GM19463 (cell line): Measurements from ENCODE around the gene PRKAG2.

Source experiments
- ATAC-seq: cut with Tn5 transposase; IDR thresholded peaks from one replicate; pipeline ENCODE4 v1.9.1; 2021; ENCODE audit warnings: mild to moderate bottlenecking, moderate library complexity; ENCODE audit not compliant: unreplicated experiment

The PRKAG2 gene

DNA sequence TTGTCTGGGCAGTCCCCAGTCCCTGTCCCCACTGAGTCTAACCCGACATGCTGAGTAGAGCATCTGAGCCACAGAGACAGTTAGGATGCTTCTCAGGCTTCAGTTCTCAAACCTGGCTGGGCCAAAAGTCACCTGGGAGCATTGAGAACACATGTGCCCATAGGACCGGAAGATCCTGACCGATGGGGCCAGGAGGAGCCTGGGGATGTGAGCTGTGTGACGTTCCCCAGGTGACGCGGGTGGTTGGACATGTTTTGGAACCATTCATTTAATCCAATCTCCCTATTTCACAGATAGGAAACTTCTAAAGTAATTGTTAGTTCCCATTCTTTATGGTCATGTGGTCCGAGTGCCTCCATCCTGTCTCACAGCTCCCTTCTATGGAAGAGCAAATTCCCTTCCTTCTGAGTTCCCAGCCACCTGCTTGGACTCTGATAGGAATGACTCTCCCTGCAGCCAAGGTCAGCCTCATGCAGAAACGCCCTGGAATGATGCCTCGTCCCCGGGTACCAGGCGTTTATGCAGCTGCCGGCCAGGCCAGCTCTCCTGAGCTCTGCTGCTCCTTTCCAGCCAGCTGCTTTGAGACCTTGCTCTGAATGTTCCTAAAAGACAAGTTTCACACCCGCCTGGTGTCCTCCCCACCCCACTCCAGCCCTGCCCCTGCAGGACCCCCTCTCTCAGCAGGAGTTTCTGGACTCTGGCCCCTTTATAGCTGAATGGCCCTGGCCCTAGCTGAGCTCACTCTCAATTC, 190.7 kb downstream of the PRKAG2 start:
- ATAC-seq = no peak

DNA sequence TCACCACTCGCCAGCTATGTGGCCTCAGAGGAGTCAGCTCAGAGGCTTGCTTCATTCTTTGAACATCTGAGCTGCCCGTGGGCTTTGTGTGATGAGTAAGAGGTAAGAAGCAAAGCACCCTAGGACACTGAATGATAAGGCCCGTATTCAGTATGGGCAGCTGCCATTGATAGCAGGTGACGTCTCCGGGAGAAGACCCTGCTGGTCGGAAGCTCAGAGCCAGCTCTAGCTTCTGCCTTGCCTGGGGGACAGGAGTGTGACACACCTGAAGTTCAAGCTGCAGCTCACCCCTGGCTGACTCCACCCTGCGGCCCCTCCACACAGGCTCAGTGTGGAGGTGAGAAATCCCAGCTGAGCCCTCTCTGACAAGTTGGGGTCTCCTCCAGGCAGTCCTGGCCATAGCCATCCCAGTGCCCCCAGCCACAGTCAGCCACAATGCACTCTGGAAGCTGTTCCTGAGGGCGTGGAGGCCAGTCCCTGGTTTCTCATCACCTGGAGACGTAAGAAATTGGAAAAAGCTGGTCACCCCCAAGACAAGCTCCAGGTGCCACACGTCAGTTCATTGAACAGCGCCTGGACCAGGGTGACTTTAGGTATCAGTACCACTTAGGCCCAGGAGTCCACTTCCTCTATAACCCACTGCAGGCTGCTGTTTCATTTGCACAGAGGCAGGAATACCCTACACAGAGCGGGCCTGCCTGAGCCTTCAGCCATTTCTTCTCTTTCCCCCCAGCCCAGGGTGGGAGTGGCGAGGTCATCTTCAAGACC, 192.3 kb downstream of the PRKAG2 start:
- ATAC-seq = no peak

DNA sequence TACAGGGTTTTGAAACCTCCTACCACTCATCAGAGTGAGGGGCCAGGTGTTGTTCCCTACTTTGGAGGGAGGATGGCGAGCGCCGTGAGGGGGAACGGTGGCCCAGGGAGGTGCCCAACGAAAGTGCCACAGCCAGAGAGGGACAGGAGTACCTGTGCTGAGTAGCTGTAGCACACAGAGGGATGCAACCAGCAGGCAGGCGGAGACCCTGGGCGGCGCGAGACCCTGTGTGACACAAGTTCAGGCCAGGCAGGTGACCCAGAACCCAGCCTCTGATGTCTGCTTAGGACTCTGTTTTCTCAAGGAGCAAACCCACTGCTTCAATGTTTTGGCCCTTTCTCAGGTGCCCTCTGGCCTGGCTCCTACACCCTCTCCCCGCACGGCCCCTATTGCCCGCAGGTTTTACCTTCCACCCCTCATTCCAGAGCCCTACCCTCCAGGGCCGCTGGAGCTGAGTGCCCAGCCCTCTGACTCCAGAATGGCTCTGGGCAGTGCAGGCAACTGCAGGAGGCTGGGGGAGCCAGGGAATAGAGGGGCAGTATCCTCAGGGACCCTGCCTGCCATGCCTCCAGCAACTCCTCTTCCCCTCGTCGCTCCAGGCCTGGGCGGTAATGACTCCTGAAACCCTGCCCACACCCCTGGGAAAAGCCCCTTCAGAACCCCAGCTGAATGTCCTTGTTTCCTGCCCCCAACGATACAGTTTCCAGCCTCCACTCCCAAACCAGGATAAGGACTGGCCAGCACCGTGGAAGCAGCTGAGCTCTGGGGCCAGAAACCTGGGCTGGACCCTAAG, 193.1 kb downstream of the PRKAG2 start:
- no peak for ATAC-seq

DNA sequence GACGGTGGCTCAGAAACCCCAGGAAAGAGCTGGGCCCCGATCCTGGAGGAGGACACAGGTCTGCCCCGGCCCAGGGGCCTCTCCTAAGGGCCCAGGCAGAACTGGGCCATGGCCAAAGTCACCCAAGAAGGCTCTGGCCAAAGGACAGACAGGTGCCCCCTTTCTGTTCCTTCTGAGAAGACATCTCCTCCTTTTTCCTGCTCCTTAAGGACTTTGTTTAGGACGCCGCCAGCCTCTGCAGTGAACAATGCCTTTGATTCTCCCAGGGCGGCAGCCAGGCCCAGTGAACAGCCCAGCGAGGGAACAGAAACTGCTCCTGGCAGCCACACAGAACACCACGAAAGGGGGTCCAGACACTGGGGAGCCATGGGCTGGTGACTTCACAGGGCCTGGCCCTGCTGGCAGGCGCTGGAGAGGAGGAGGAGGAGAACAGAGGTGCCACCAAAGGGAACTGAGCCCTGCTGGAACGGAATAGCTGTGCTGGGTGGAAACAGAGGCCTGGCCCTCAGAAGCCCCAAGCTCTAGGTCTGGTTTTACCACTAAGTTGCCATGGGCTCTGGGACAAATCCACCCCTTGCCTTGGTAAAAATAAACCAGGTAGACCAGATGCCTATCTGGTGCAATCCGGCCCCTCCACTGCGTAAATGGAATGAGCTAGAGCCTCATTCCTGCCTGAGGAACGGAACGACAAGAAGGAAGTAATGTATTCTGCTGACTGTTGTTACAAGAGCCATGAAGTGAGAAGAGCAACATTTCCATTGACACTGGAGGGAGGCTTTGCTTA, 193.9 kb downstream of the PRKAG2 start:
- no peak for ATAC-seq

DNA sequence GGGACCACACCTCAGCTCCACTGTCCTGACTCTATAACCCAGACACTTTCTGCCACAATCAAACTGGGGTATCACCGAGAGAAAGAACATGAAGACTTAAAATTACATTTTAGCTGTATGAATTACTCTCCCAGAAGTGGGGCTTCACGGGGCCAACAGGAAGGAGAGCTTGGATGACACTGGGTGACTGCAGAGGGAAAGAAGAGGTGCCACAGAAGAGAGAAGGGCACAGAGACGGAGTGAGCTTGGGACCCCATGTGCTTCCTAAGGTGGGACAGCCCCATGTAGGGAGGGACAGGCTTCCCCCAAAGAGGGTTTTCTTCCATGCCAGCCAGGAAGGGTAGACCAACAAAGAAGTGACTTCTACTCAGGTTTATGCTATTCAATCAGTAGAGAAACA, 195.2 kb downstream of the PRKAG2 start:
- no peak for ATAC-seq

DNA sequence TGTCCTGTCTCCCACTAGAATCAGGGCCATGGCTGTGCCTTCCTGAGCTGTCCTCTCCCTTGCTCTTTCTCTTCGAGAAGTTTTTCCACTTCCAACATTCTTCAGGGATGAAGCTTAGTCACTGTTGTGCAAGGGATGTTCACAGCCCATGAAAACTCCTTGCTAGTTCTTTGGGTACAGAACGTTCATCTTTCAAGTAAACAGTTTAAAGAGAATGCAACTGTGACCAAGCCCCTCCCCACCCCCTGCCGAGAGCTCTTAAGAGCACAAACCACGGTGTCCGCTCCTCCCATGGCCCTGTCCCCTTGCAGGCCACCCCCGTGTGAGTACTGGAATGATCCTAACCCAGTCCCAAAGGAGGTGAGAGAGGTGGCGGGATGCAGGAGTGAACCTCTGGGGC, 196.1 kb downstream of the PRKAG2 start:
- ATAC-seq = no peak

DNA sequence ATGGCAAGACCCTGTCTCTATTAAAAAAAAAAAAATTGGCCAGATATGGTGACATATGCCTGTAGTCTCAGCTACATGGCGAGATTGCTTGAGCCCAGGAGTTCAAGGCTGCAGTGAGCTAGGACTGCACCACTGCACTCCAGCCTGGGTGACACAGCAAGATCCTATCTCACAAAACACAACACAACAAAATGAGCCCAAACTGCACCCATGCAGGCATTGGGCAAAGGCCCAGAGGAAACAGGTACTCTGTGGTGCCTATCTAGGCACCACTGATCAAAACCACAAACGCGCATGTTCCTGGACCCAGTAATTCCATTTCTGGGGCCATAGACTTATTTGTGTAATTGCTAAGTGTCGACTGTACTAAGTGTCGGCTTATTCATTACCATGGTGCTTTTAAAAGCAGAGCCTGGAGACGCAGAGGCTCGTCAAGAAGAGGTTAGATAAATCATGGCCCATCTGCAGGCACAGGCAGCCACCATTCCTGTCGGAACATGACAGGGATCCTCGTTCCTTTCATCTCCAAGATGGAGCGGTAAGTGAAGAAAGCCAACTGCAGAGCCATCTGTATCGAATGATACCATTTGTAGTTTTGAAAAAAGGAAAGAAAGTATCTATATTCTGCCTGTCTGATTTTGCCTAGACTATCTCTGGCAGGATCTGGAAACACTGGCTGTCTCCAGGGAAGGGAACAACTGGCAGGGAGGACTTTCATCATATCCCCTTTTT, 196.9 kb downstream of the PRKAG2 start:
- ATAC-seq = no peak

DNA sequence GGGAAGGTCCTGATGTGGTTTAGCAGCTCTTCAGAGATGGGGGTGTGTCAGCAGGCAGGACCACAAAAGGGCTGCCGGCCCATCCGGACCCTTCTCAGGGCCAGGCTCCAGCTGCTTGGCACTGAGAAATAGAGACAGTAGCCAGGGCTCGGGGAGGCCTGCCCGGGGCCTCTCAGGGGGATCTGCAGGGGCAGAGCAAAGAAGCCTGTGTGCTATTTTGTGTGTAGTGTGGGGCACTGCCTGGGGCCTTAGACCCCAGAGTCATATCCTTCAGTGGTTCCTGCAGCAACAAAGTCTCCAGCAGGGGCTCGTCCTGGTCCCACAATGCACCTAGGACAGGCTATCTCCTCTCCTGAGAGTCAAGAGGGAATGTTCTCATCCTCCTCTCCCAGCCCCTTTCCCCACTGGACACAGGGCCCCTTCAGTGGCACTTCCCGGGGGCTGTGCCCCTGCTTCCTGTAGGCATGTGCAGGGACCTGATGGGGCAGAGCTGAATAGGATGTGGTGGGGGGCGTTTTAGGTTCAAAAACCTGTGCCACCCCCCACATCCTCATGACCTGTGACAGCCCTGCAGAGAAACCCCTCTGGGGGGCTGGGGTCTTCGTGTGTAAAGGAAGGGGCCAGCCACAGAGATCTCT, 197.7 kb downstream of the PRKAG2 start:
- no peak for ATAC-seq

DNA sequence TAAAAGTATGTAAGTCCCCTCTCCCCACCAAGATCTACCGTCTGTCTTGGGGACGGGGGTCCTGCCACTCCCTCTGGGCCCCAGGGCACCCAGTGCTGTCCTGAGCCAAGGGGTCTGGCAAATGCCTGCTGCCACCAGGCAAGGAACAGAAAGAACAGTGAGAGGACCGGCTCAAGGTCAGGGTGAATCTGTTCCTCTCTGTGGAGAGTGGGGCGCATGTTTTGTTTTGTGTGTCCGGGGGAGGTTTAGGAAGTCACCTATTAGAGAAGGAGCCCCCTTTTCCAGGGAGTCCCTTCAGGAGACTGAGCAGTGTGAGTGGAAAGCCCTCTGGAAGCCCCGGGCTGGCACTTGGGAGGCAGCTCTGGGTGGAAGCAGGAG, 198.7 kb downstream of the PRKAG2 start:
- ATAC-seq = no peak

DNA sequence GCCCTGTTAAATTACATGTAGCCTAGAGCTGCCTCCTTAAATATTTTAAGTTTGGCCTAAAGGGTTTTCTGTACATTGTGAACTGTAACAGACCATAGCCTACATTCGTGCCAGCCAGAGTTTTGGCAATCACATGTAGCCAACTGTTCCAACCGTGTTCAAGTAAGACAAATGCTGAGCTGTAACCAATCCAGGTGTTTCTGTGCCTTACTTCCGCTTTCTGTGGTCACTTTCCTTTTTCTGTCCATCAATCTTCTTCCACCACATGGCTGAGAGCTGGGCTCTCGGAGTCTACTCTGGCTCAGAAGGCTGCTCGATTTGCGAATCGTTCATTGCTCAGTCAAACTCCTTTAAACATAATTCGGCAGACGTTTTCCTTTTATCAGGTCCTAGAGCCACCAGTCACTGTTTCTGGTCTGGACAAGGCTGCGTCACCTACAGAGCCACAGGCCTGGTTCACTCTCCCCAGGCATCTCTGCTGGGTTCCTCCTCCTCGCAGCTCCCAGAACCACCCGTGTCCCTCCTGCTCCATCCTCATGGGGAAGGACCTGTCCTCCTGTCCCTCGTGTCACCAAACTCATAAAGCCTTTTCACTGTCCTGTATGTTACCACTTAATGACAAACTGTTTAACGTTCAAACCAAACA, 199.2 kb downstream of the PRKAG2 start:
- ATAC-seq = no peak

DNA sequence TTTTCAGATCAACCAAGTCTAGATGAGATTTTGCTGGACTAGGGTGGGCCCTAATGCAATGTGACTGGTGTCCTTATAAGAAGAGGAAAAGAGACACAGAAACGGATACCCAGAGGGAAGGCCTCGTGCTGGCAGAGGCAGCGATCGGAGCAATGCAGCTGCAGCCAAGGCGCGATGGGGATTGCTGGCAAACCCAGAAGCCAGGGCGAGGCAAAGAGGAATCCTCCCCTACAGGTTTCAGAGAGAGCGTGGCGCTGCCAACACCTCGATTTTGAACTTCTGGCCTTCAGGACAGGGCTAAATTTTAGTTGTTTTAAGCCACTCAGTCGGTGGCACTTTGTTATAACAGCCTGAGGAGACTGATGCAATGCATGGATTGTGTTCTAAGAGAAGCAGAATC, 200.2 kb downstream of the PRKAG2 start:
- no peak for ATAC-seq

DNA sequence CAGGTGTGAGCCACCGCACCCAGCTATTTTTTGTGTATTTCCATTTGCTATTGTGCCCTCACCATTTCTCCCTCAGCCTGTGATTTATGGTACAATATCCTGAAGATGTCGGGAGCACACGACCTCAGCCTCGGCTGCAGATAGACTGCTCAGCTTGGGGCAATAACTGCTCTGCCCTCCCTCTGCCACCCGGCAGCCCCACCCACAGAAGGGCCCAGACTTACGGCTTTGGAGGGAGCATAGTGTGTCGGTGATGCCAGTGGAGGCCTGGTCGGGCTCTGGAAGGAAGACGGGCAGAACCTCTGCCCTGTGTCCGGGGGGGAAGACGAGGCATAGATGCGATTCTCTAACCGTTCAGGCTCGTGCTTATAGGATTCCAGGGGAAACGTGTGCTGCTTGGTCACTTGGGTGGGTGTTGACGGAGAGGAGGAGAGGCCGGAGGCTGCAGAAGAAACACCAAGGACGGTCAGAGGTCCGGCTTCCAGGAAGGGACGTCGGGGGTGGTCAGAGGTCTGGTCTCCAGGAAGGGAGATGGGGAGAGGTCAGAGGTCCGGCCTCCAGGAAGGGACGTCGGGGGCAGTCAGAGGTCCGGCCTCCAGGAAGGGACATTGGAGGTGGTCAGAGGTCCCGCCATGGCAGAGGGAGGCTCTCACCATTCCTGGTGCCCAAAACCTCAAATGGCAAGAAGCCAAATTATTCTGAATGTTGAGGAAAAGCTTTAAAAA, 201.6 kb downstream of the PRKAG2 start:
- no peak for ATAC-seq

DNA sequence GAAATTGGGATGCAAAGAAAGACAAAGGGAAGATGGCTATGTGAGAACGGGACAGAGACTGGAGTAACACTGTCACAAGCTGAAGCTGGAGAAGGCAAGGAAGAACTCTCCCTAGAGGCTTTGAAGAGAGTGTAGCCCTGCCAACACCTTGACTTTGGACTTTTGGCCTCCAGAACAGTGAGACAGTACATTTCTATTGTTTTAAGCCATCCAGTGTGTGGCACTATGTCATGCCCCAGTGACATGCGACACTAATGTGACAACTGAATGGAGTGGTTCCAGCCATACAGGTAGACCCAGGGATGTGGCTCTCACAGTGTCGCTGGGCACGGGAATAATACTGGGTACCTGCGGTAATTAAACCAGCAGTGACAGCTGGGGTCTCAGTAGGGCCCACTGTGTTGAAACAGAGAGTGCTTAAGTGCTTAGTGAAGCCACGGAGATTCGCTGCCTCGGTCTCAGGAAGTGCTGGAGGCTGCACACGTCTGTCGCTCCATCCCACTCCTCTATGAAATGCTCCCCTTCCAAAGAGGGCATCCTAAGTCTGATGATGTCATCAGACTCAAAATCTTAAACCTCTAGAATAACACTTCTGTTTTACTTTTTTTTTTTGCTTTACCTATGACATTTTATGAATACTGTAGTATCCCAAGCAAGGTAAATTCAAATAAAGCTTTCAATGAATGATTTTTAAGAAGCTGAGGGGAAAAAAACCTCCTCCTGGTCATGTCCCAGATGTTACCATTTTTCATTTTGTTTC, 202.6 kb downstream of the PRKAG2 start:
- ATAC-seq = no peak

DNA sequence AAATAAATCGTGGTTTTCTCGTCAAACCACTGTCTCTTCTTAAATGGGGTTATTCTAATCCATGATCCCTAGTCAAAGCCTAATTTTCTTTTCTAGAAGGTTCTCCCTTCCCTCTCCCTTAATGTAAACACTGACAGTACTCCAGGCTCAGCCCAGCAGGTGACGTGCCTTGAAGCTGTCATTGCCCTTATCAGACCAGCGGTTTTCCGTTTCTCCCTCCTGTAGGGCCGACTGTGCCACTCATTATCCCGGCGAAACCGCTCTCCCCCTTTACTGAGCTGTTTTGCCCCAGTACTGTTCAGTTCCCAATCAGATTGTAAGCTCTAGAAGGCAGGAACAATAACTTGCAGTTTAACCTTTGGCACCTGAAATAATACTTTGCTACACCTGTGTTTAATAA, 203.7 kb downstream of the PRKAG2 start:
- no peak for ATAC-seq

DNA sequence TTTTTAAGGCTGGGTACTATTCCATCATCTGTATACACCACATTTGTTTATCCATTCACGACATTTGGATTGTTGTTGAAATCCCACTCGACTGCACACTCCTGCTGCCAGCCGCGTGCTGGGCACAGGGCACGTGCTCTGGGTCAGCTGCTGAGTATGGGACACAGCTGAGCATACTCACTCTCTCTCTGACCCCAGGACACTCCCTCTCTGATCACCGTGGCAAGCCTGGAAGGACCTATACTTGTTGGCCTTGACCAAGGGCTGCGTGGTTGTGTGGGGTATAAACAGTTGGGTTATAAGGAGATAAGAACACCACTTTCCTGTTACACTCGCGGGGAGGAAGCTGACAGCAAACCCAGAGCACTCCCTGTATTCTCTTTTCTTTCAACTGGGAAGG, 204.2 kb downstream of the PRKAG2 start:
- ATAC-seq = no peak

DNA sequence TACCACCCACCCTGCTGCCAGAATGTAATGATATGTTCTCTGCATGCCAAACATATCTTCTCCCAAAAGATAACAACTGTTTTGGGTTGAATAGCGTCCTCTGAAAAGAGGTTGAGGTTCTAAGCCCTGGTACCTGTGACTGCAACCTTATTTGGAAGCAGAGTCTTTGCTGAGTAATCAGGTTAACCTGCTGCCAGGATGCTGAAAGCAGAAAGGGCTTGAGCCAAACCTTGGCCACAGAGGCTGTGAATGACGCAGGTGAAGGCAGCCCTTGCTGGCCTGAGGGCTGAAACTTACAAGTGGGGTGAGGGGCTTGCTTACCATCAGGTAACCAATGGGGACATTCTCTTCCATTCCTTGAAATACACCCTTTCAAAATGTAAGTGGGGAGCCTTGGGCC, 205.4 kb downstream of the PRKAG2 start:
- ATAC-seq = no peak

DNA sequence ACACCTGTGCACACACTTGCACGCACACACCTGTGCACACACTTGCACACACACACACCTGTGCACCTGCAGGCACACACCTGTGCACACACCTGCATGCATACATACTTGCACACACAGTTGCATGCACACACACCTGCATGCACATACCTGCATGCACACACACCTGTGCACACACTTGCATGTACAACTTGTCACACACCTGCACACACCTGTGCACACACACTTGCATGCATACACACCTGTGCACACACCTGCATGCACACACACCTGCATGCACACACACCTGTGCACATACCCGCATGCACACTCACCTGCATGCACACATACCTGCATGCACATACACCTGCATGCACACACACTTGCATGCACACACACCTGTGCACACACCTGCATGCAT, 207.2 kb downstream of the PRKAG2 start:
- ATAC-seq = no peak

DNA sequence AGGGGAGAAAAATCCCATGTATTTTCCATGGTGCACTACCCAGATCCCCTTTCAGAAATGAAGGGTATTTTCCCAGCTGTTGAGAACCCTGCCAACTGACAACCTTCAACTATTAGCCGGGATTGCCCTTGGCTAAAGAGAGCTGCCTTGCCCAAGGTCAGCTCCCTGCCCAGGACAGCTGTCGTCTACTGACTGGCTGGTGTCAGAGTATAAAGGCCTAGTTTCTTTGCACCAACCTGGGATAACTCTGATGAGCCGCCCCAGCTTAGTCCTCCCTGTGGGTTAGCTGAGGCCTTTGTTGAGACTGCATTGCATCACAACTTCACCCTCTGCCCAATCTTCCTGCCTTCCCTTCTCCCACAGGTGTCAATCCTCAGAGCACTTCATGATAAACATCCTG, 210.0 kb downstream of the PRKAG2 start:
- no peak for ATAC-seq
